Endothelial cell of umbilical vein (primary cell): ENCODE results near the gene HEMGN. TPM values are rescaled to one million over a fixed set of nuclear protein-coding genes. Genes with fewer than 3 reads are reported as not detected.

Experiments used
- BruUV-seq: library from RNA; stranded (reverse); fragments of 400-500 nt; replicated peaks from 2 replicates; lab custom pipeline; 2021; lab: Mats Ljungman, UMichigan
- CTCF ChIA-PET: fragments of 300-600, 350-600 bp; sonication (Branson Sonifier 250); formaldehyde crosslinking; loops from one replicate; lab custom pipeline; 2021; ENCODE audit warnings: antibody characterized with exemption, inconsistent platforms; lab: Charles Lee
- POLR2A ChIA-PET: fragments of 300-600, 350-600 bp; sonication (Branson Sonifier 250); formaldehyde crosslinking; loops from one replicate; lab custom pipeline; 2021; ENCODE audit warnings: antibody characterized with exemption, inconsistent platforms; lab: Charles Lee
- DNase-seq: peaks from one replicate; pipeline ENCODE4 v3.0.0-alpha.2; 2011; ENCODE audit warnings: low read depth, low spot score
- FAIRE-seq: peaks from 2 replicates; lab custom pipeline; 2011; peaks lifted over from hg19 to GRCh38; lab: Jason Lieb, UNC
- H2AFZ ChIP-seq: 2 replicates; pipeline ENCODE4 v1.6.0; 2012; ENCODE audit warnings: low read depth, low read length, control low read depth, inconsistent platforms
- H3K27ac ChIP-seq: 2 replicates; pipeline ENCODE4 v1.5.1; 2011; ENCODE audit warnings: low read depth, mild to moderate bottlenecking, control low read depth, low read length, moderate library complexity; ENCODE audit not compliant: insufficient read depth
- H3K27me3 ChIP-seq, 2 experiments: 2 replicates each; pipeline versions ENCODE4 v1.6.0 to v1.6.1; 2011; ENCODE audit warnings: low read length in 2 of 2, mixed read lengths in 1 of 2; ENCODE audit not compliant: control insufficient read depth in 2 of 2, insufficient read depth in 2 of 2
- H3K36me3 ChIP-seq, 2 experiments: 2 replicates in 1 of 2; 3 replicates in 1 of 2; pipeline ENCODE4 v1.5.1; 2011; ENCODE audit warnings: low read length in 2 of 2, mild to moderate bottlenecking in 1 of 2, moderate library complexity in 1 of 2; ENCODE audit not compliant: control insufficient read depth in 2 of 2, insufficient read depth in 2 of 2; ENCODE audit errors: extremely low read depth in 1 of 2
- H3K4me1 ChIP-seq: 3 replicates; pipeline ENCODE4 v1.5.1; 2011; ENCODE audit warnings: mild to moderate bottlenecking, low read length; ENCODE audit not compliant: control insufficient read depth, insufficient read depth; ENCODE audit errors: extremely low read depth
- H3K4me2 ChIP-seq: 2 replicates; pipeline ENCODE4 v1.6.1; 2011; ENCODE audit warnings: low read length, control low read depth, mixed read lengths; ENCODE audit not compliant: insufficient read depth
- H3K4me3 ChIP-seq, 3 experiments: fragments of 200-600 bp in 1 of 3; sonication (generic), shearing (Covaris generic) in 1 of 3; replicated peaks in 1 of 3; 2 replicates each; pipeline ENCODE4 v1.5.1; 2011 to 2016; ENCODE audit warnings: control low read depth in 3 of 3, low read length in 3 of 3, mild to moderate bottlenecking in 2 of 3, inconsistent platforms in 1 of 3, low read depth in 1 of 3, moderate library complexity in 1 of 3; ENCODE audit not compliant: insufficient read depth in 1 of 3
- H3K79me2 ChIP-seq: 2 replicates; pipeline ENCODE4 v1.6.0; 2012; ENCODE audit warnings: low read length, inconsistent platforms; ENCODE audit not compliant: control insufficient read depth, insufficient read depth
- H3K9ac ChIP-seq: replicated peaks from 2 replicates; pipeline ENCODE3; 2011; ENCODE audit warnings: low read length, control low read depth; ENCODE audit not compliant: insufficient read depth; ENCODE audit errors: extremely low read depth
- H3K9me1 ChIP-seq: replicated peaks from 3 replicates; pipeline ENCODE4 v1.6.0; 2011; ENCODE audit warnings: mild to moderate bottlenecking, low read length; ENCODE audit not compliant: control insufficient read depth, insufficient read depth; ENCODE audit errors: extremely low read depth
- H3K9me3 ChIP-seq: replicated peaks from 2 replicates; pipeline ENCODE4 v1.5.1; 2012; ENCODE audit warnings: low read length, inconsistent platforms; ENCODE audit not compliant: control insufficient read depth, insufficient read depth
- H4K20me1 ChIP-seq: replicated peaks from 2 replicates; pipeline ENCODE3; 2011; ENCODE audit warnings: mild to moderate bottlenecking, low read length; ENCODE audit not compliant: control insufficient read depth, insufficient read depth; ENCODE audit errors: extremely low read depth
- CTCF ChIP-seq, 2 donors: IDR thresholded peaks; 1 replicate in 1 of 2; 2 replicates in 1 of 2; pipeline ENCODE4 v1.5.1; 2011; ENCODE audit warnings: low read length in 2 of 2, mild to moderate bottlenecking in 2 of 2, moderate library complexity in 2 of 2, control low read depth in 1 of 2, inconsistent platforms in 1 of 2, low read depth in 1 of 2; ENCODE audit not compliant: insufficient read depth in 1 of 2; ENCODE audit errors: extremely low read depth in 1 of 2
- EZH2 ChIP-seq: IDR thresholded peaks from 2 replicates; pipeline ENCODE4 v1.6.1; 2012; ENCODE audit warnings: borderline replicate concordance, low read depth, mild to moderate bottlenecking, moderate library complexity, low read length, inconsistent platforms; ENCODE audit not compliant: severe bottlenecking
- FOS ChIP-seq: IDR thresholded peaks from 2 replicates; pipeline ENCODE4 v1.6.1; 2011; ENCODE audit warnings: mild to moderate bottlenecking, low read length, moderate library complexity, borderline replicate concordance; ENCODE audit not compliant: insufficient read depth
- GATA2 ChIP-seq: IDR thresholded peaks from 2 replicates; pipeline ENCODE4 v1.7.0; 2011; ENCODE audit warnings: low read depth, mild to moderate bottlenecking, moderate library complexity, mixed read lengths, low read length; ENCODE audit not compliant: insufficient read length, insufficient read depth
- JUN ChIP-seq: IDR thresholded peaks from 2 replicates; pipeline ENCODE4 v1.6.1; 2011; ENCODE audit warnings: borderline replicate concordance, low read depth; ENCODE audit not compliant: insufficient read length, insufficient read depth
- MAX ChIP-seq: IDR thresholded peaks from 2 replicates; pipeline ENCODE4 v1.6.1; 2011; ENCODE audit not compliant: insufficient read depth, insufficient read length
- MYC ChIP-seq: IDR thresholded peaks from one replicate; pipeline ENCODE4 v1.6.1; 2011; ENCODE audit warnings: mild to moderate bottlenecking, low read depth, low read length
- POLR2A ChIP-seq: IDR thresholded peaks from 2 replicates; pipeline ENCODE4 v1.6.1; 2012; ENCODE audit warnings: low read depth, mild to moderate bottlenecking, control low read depth, low read length
- POLR2AphosphoS5 ChIP-seq: IDR thresholded peaks from 2 replicates; pipeline ENCODE4 v1.6.1; 2012; ENCODE audit warnings: low read depth, mild to moderate bottlenecking, control low read depth, low read length, moderate library complexity; ENCODE audit not compliant: insufficient read depth
- dilution Hi-C: fragments of 300-500 bp; cut with MboI; formaldehyde crosslinking; loops from one replicate; pipeline ENCODE4 v1.15.0; 2019; ENCODE audit warnings: low sequenced_read_pairs; ENCODE audit not compliant: extremely low pct_ligation_motif_present
- intact Hi-C: fragments of 100-400 bp; cut with micrococcal nuclease; formaldehyde crosslinking; loops from one replicate; pipeline ENCODE4 v1.10.0; 2022
- polyA plus RNA-seq, 4 experiments: library from polyadenylated mRNA; depleted of rRNA in 3 of 4; stranded (reverse) in 3 of 4; unstranded in 1 of 4; fragments of >200 nt; gene quantifications; 2 replicates each; pipeline versions ENCODE4 v1.2.1 to v1.2.3, GENCODE V29; 2011 to 2012; ENCODE audit warnings: missing spikeins in 1 of 4
- total RNA-seq: library from RNA; stranded (reverse); gene quantifications from 2 replicates; pipeline ENCODE4 v1.2.3, GENCODE V29; 2021

HEMGN gene
- total and polyA plus RNA-seq, 2 donors (not counting 3 experiments of a cell fraction or from before 2014, with no cell fraction given), result not detected

GRCh38 chr9:97981846-97982682 lies 44.1 kb upstream of the HEMGN start:
- Histone ChIP-seq H3K9me3 (no peaks in the 10 kb centered on the region), H3K9ac (peak overlapping the region; percentile 63), H3K4me1 (peaks cover 24% of the 10 kb centered on the region), H3K27me3 (no peaks in the 10 kb centered on the region), H3K79me2 (peaks cover 38% of the 10 kb centered on the region), H3K4me2 (peak overlapping the region; percentile 94), H3K36me3 (no peaks in the 10 kb centered on the region), H4K20me1 (peaks cover 5% of the 10 kb centered on the region), H2AFZ (peak overlapping the region; percentile 79), H3K27ac (peak overlapping the region; percentile 37), H3K9me1 (no peaks in the 10 kb centered on the region), H3K4me3 (peak overlapping the region; percentile 45 to 60 (median 46))
- no peak for DNase-seq
- CTCF ChIA-PET, result interaction anchor here (0.6 to 4.1 kb wide), 9 partner anchors 10 to 108 kb away, joined by 3 to 37 read pairs (median 5); partner anchors contain the start of gene TRMO
- FAIRE-seq, result no peak
- dilution Hi-C loops (no loop called here), intact Hi-C loops (loop anchor here (1.0 kb wide), 1 partner anchor 348 kb away; no protein-coding TSS in a partner anchor)
- BruUV-seq, result no TSS peak
- POLR2A ChIA-PET, result no interaction called here
- no peak for TF ChIP-seq MAX
- no peak for TF ChIP-seq FOS
- TF ChIP-seq CTCF (IDR thresholded peaks at IDR 0.05; ENCODE audit: extremely low read depth in 1 of 2, insufficient read depth in 1 of 2, low read depth in 1 of 2, low read length in 2 of 2), result no peak
- TF ChIP-seq JUN, result no peak
- no peak for TF ChIP-seq GATA2
- TF ChIP-seq POLR2AphosphoS5, result no peak
- no peak for TF ChIP-seq MYC
- TF ChIP-seq POLR2A, result no peak
- no peak for TF ChIP-seq EZH2
